H9 (cell line): ENCODE measurements around the gene UQCR10. TPM values are rescaled to one million over a fixed set of nuclear protein-coding genes. Genes with fewer than 3 reads are reported as not detected.
A peak's percentile ranks its signal among the peaks of the same experiment; 100 is the strongest.

Source experiments
- DNase-seq: peaks from one replicate; pipeline ENCODE4 v3.0.0-alpha.2; 2017
- H2AFZ ChIP-seq: one replicate; pipeline ENCODE4 v1.6.1; 2013; ENCODE audit warnings: mild to moderate bottlenecking, low read length, control low read depth, moderate library complexity
- H2AK5ac ChIP-seq: 2 replicates; pipeline ENCODE4 v1.6.1; 2013; ENCODE audit warnings: low read length, control low read depth, mixed read lengths; ENCODE audit not compliant: insufficient read length
- H2BK120ac ChIP-seq: one replicate; pipeline ENCODE4 v1.6.1; 2013; ENCODE audit warnings: low read depth, mild to moderate bottlenecking, low read length, control low read depth, inconsistent platforms; ENCODE audit not compliant: poor library complexity, severe bottlenecking
- H2BK12ac ChIP-seq: 2 replicates; pipeline ENCODE4 v1.6.1; 2013; ENCODE audit warnings: low read length, control low read depth, mixed read lengths, low read depth; ENCODE audit not compliant: insufficient read length
- H2BK15ac ChIP-seq: 2 replicates; pipeline ENCODE4 v1.6.1; 2013; ENCODE audit warnings: low read depth, low read length, control low read depth
- H2BK20ac ChIP-seq: one replicate; pipeline ENCODE4 v1.6.1; 2013; ENCODE audit warnings: low read depth, mild to moderate bottlenecking, low read length, control low read depth, inconsistent platforms; ENCODE audit not compliant: poor library complexity, severe bottlenecking
- H2BK5ac ChIP-seq: 2 replicates; pipeline ENCODE4 v1.6.1; 2013; ENCODE audit warnings: low read length, control low read depth, mixed read lengths; ENCODE audit not compliant: insufficient read length
- H3K14ac ChIP-seq: 2 replicates; pipeline ENCODE4 v1.6.1; 2013; ENCODE audit warnings: low read length, control low read depth; ENCODE audit not compliant: insufficient read depth
- H3K18ac ChIP-seq: 2 replicates; pipeline ENCODE4 v1.6.1; 2013; ENCODE audit warnings: low read depth, mild to moderate bottlenecking, mixed read lengths, low read length, control low read depth; ENCODE audit not compliant: insufficient read length
- H3K23ac ChIP-seq: 2 replicates; pipeline ENCODE4 v1.6.1; 2013; ENCODE audit warnings: low read length, control low read depth, mixed read lengths, low read depth; ENCODE audit not compliant: insufficient read length
- H3K23me2 ChIP-seq: 2 replicates; pipeline ENCODE4 v1.6.1; 2013; ENCODE audit warnings: low read depth, mild to moderate bottlenecking, mixed read lengths, low read length, control low read depth; ENCODE audit not compliant: insufficient read length, poor library complexity, severe bottlenecking
- H3K27ac ChIP-seq: 2 replicates; pipeline ENCODE4 v1.5.1; 2013; ENCODE audit warnings: low read length, control low read depth, mixed read lengths, low read depth; ENCODE audit not compliant: insufficient read length
- H3K27me3 ChIP-seq: 2 replicates; pipeline ENCODE4 v1.6.1; 2013; ENCODE audit warnings: low read length, control low read depth, inconsistent platforms; ENCODE audit not compliant: insufficient read depth
- H3K4ac ChIP-seq: 2 replicates; pipeline ENCODE4 v1.6.1; 2013; ENCODE audit warnings: low read depth, mild to moderate bottlenecking, control low read depth, inconsistent platforms, low read length, moderate library complexity
- H3K4me1 ChIP-seq: 2 replicates; pipeline ENCODE4 v1.6.1; 2013; ENCODE audit warnings: low read length, control low read depth, inconsistent platforms; ENCODE audit not compliant: insufficient read depth
- H3K4me2 ChIP-seq: 2 replicates; pipeline ENCODE4 v1.6.1; 2013; ENCODE audit warnings: low read length, control low read depth, mixed read lengths; ENCODE audit not compliant: insufficient read length, insufficient read depth
- H3K56ac ChIP-seq: 2 replicates; pipeline ENCODE4 v1.6.1; 2013; ENCODE audit warnings: low read depth, mild to moderate bottlenecking, mixed read lengths, low read length, control low read depth; ENCODE audit not compliant: insufficient read length
- H3K79me1 ChIP-seq: 2 replicates; pipeline ENCODE4 v1.6.1; 2013; ENCODE audit warnings: low read depth, mild to moderate bottlenecking, moderate library complexity, low read length, control low read depth, inconsistent platforms; ENCODE audit not compliant: insufficient read depth, poor library complexity, severe bottlenecking
- H3K79me2 ChIP-seq: 2 replicates; pipeline ENCODE4 v1.6.1; 2013; ENCODE audit warnings: low read length, control low read depth, inconsistent platforms; ENCODE audit not compliant: insufficient read depth
- H3K9ac ChIP-seq: 2 replicates; pipeline ENCODE4 v1.6.1; 2013; ENCODE audit warnings: low read length, control low read depth, mixed read lengths; ENCODE audit not compliant: insufficient read length; ENCODE audit errors: extremely low read depth
- H3K9me3 ChIP-seq: one replicate; pipeline ENCODE4 v1.6.1; 2013; ENCODE audit warnings: low read depth, low read length, inconsistent platforms; ENCODE audit not compliant: control insufficient read depth
- H3T11ph ChIP-seq: one replicate; pipeline ENCODE4 v1.6.1; 2013; ENCODE audit warnings: mild to moderate bottlenecking, low read length, control low read depth, inconsistent platforms
- H4K20me1 ChIP-seq: one replicate; pipeline ENCODE4 v1.6.1; 2013; ENCODE audit not compliant: control insufficient read depth, insufficient read length, insufficient read depth
- H4K5ac ChIP-seq: 2 replicates; pipeline ENCODE4 v1.6.1; 2013; ENCODE audit warnings: low read depth, mild to moderate bottlenecking, mixed read lengths, low read length, control low read depth; ENCODE audit not compliant: insufficient read length
- H4K8ac ChIP-seq: replicated peaks from 2 replicates; pipeline ENCODE4 v1.6.1; 2013; ENCODE audit warnings: low read length, control low read depth, mixed read lengths, low read depth; ENCODE audit not compliant: insufficient read length
- H4K91ac ChIP-seq: 2 replicates; pipeline ENCODE4 v1.6.1; 2013; ENCODE audit warnings: low read depth, mild to moderate bottlenecking, moderate library complexity, mixed read lengths, low read length, control low read depth; ENCODE audit not compliant: insufficient read length
- H3K27ac Mint-ChIP-seq, 3 experiments: 2 replicates in 2 of 3; 3 replicates in 1 of 3; pipeline ENCODE4 v1.8.0; 2020 to 2021; ENCODE audit warnings: mixed read lengths in 3 of 3, mild to moderate bottlenecking in 1 of 3, moderate library complexity in 1 of 3
- H3K27me3 Mint-ChIP-seq: 2 replicates; pipeline ENCODE4 v1.8.0; 2021; ENCODE audit warnings: low read depth, mild to moderate bottlenecking, moderate library complexity, mixed read lengths
- H3K36me3 Mint-ChIP-seq, 3 experiments: 2 replicates in 2 of 3; 3 replicates in 1 of 3; pipeline ENCODE4 v1.8.0; 2020 to 2021; ENCODE audit warnings: low read depth in 3 of 3, mixed read lengths in 3 of 3; ENCODE audit not compliant: insufficient read depth in 1 of 3
- H3K4me1 Mint-ChIP-seq, 2 experiments: 2 replicates each; pipeline ENCODE4 v1.8.0; 2020; ENCODE audit warnings: mixed read lengths in 2 of 2
- H3K4me3 Mint-ChIP-seq, 2 experiments: 2 replicates in 1 of 2; 3 replicates in 1 of 2; pipeline ENCODE4 v1.8.0; 2020 to 2021; ENCODE audit warnings: mild to moderate bottlenecking in 2 of 2, mixed read lengths in 2 of 2, moderate library complexity in 1 of 2
- H3K9me3 Mint-ChIP-seq, 2 experiments: 2 replicates in 1 of 2; 3 replicates in 1 of 2; pipeline ENCODE4 v1.8.0; 2020; ENCODE audit warnings: mild to moderate bottlenecking in 2 of 2, mixed read lengths in 2 of 2, moderate library complexity in 1 of 2
- CTCF ChIP-seq: fragments of 200-600 bp; sonication (generic); conservative IDR thresholded peaks from 3 replicates; pipeline ENCODE4 v1.8.0; 2021; ENCODE audit warnings: antibody characterized with exemption, mild to moderate bottlenecking
- WGBS: extraction: QIAGEN DNeasy Blood & Tissue Kit; methylation state at CpG from one replicate; pipeline ENCODE4 v1.1.7; 2013; ENCODE audit warnings: missing lambda C conversion rate, low lambda C conversion rate, mixed read lengths; ENCODE audit not compliant: insufficient read length; ENCODE audit errors: extremely low coverage; 5-methylcytosine and 5-hydroxymethylcytosine counted together
- total RNA-seq: library from RNA; stranded (reverse); gene quantifications from 2 replicates; pipeline ENCODE4 v1.2.1, GENCODE V29; 2021

UQCR10 gene
- total RNA-seq, 1 experiment from 2014 or later, result 124 TPM

DNA sequence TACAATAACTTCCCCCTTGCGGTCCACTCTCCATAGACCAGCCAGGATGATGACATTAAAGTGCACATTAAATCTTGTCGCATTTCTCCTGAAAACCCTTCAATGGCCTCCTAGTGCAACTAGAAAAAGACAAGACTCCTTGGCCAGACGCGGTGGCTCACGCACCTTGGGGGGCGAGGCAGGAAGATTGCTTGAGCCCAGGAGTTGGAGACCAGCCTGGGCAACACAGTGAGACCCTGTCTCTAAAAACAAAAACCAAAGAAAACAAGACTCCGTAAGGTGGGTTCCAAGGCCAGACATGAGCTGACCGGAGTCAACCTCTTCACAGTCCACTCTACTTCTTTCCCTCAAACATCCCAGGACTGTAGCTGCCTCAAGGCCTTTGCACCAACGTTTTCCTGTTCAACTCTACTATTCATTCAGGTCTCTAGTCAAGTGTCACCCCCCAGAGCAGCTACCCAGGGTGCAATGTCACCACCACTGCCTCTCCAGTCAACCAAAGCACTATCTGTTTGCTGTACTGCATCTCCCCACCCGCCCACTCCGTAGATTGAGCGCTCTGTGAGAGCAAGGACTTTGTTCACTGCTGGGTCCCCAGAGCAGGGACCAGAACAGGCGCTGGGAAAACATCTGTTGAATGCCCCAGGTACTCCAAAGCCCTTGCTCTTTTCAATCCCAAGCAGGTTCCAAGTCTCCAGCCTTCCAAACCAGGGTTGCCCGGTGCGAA is 1.1 kb upstream of the UQCR10 start:
- Histone ChIP-seq H4K91ac (no peak overlapping the region), H3K4ac (no peak overlapping the region), H3K56ac (no peak overlapping the region), H2AFZ (no peak overlapping the region), H2BK15ac (no peak overlapping the region), H3K9me3 (no peaks in the 10 kb centered on the region), H2BK5ac (no peak overlapping the region), H4K8ac (no peak overlapping the region), H3K23ac (no peak overlapping the region), H3K4me1 (peaks cover 2% of the 10 kb centered on the region; the same call in 1 of the 2 replicates), H2BK20ac (no peak overlapping the region), H3K23me2 (peaks cover 13% of the 10 kb centered on the region), H2AK5ac (no peak overlapping the region), H2BK12ac (no peak overlapping the region), H3K18ac (peak overlapping the region; percentile 10), H4K20me1 (no peaks in the 10 kb centered on the region), H2BK120ac (no peak overlapping the region), H3K27ac (no peak overlapping the region), H3K4me2 (peak overlapping the region; percentile 90), H3K79me2 (peaks cover 7% of the 10 kb centered on the region; the same call in 1 of the 2 replicates), H3T11ph (no peak overlapping the region), H4K5ac (no peak overlapping the region), H3K9ac (peak overlapping the region; percentile 71), H3K79me1 (no peaks in the 10 kb centered on the region), H3K14ac (0 out of 2 replicates have a peak overlapping the region, but pooled peaks have one; percentile 8), H3K27me3 (no peaks in the 10 kb centered on the region)
- no CpG with 5 or more reads among the region's 15 CpGs for WGBS
- Mint-ChIP-seq H3K4me3 (peak overlapping the region; percentile 100), H3K9me3 (no peaks in the 10 kb centered on the region), H3K27me3 (no peaks in the 10 kb centered on the region), H3K27ac (peak overlapping the region; percentile 76 to 96 (median 87); a peak in 6 of 7 replicates), H3K4me1 (peaks cover 15 to 17% of the 10 kb centered on the region in 2 experiments), H3K36me3 (peaks cover 12 to 29% (median 23%) of the 10 kb centered on the region in 3 experiments; a peak in 6 of 7 replicates)
- no peak for TF ChIP-seq CTCF
- no peak for DNase-seq
